ENCODE results near the gene STAC3. TPM values are rescaled to one million over a fixed set of nuclear protein-coding genes. Genes with fewer than 3 reads are reported as not detected.

STAC3 gene
- total RNA-seq, 3 donors from 2014 or later (not counting 1 experiment from before 2014, with no cell fraction given) = 2.4 to 4.1 (median 3.8) TPM

GRCh38 chr12:57194253-57194652, 56.7 kb downstream of the STAC3 start:
- Mint-ChIP-seq H3K4me1 (peaks cover 9 to 13% of the 10 kb centered on the region in 2 donors), H3K36me3 (no peaks in the 10 kb centered on the region), H3K27ac (no peak overlapping the region), H3K4me3 (no peak overlapping the region), H3K27me3 (ENCODE audit: low read depth in 2 of 2) (peaks cover 7 to 15% of the 10 kb centered on the region in 2 donors), H3K9me3 (no peaks in the 10 kb centered on the region)
- DNase-seq (no peak), ATAC-seq (no peak)
- no peak for TF ChIP-seq CTCF (IDR thresholded peaks at IDR 0.05)
- Histone ChIP-seq H3K4me1 (ENCODE audit: control insufficient read depth, insufficient read depth, low read length) (peaks cover 17% of the 10 kb centered on the region), H3K36me3 (ENCODE audit: control insufficient read depth, insufficient read depth, low read length) (no peaks in the 10 kb centered on the region), H3K27ac (ENCODE audit: low read length) (no peak overlapping the region), H3K4me3 (ENCODE audit: low read length) (no peak overlapping the region), H3K9me3 (ENCODE audit: control insufficient read depth, insufficient read depth, low read length) (no peaks in the 10 kb centered on the region), H3K27me3 (ENCODE audit: control insufficient read depth, insufficient read depth, low read length) (no peaks in the 10 kb centered on the region)
- intact Hi-C loops (cut with micrococcal nuclease) = no loop called here
- WGBS (ENCODE audit: insufficient coverage) = 88% methylated on average over 18 of the region's 18 CpGs

GRCh38 chr12:57193706-57194245, 57.2 kb downstream of the STAC3 start:
- Histone ChIP-seq H3K9me3 (ENCODE audit: control insufficient read depth, insufficient read depth, low read length) (no peaks in the 10 kb centered on the region), H3K36me3 (ENCODE audit: control insufficient read depth, insufficient read depth, low read length) (no peaks in the 10 kb centered on the region), H3K4me1 (ENCODE audit: control insufficient read depth, insufficient read depth, low read length) (peaks cover 17% of the 10 kb centered on the region), H3K4me3 (ENCODE audit: low read length) (no peak overlapping the region), H3K27me3 (ENCODE audit: control insufficient read depth, insufficient read depth, low read length) (no peaks in the 10 kb centered on the region), H3K27ac (ENCODE audit: low read length) (no peak overlapping the region)
- no peak for ATAC-seq
- no peak for TF ChIP-seq CTCF (IDR thresholded peaks at IDR 0.05)
- H3K27ac Mint-ChIP-seq = no peak overlapping the region
- H3K9me3 Mint-ChIP-seq = no peaks in the 10 kb centered on the region
- H3K4me3 Mint-ChIP-seq = no peak overlapping the region
- WGBS (ENCODE audit: insufficient coverage) = 91% methylated on average over 19 of the region's 19 CpGs
- H3K4me1 Mint-ChIP-seq = peaks cover 9 to 13% of the 10 kb centered on the region in 2 donors
- H3K36me3 Mint-ChIP-seq = no peaks in the 10 kb centered on the region
- intact Hi-C loops (cut with micrococcal nuclease) = no loop called here
- no peak for DNase-seq
- peaks cover 7 to 15% of the 10 kb centered on the region in 2 donors for H3K27me3 Mint-ChIP-seq (ENCODE audit: low read depth in 2 of 2)

Other genes with a start within 250 kb of the STAC3 start
- gene ZBTB39, start 244.6 kb downstream of the STAC3 start, total RNA-seq = 10 to 100 TPM in 2 of 3 donors, 1 to 10 TPM in 1; 9.5 to 17.6 (median 12.5) TPM
- gene TAC3, start 234.7 kb downstream of the STAC3 start, total RNA-seq = not detected
- gene MYO1A, start 201.1 kb downstream of the STAC3 start, total RNA-seq = 1 to 10 TPM in 1 of 3 donors, not detected in 2; 1.1 TPM
- gene NEMP1, start 172.4 kb downstream of the STAC3 start, total RNA-seq = 10 to 100 TPM; 11.1 to 16.7 (median 12.1) TPM
- gene NAB2, start 162.1 kb downstream of the STAC3 start, total RNA-seq = 1 to 10 TPM; 4.2 to 7.0 (median 5.4) TPM
- gene STAT6, start 139.8 kb downstream of the STAC3 start, total RNA-seq = 100 to 1,000 TPM; 277 to 340 (median 319) TPM
- 10 to 100 TPM in 1 of 3 donors, 1 to 10 TPM in 2; 6.7 to 13.1 (median 9.5) TPM for gene LRP1, start 122.7 kb downstream of the STAC3 start, total RNA-seq
- not detected for gene LRP1-AS, start 103.6 kb downstream of the STAC3 start, total RNA-seq
- gene NXPH4, start 34.4 kb downstream of the STAC3 start, total RNA-seq = under 1 TPM in 1 of 3 donors, not detected in 2; 0.82 TPM
- gene SHMT2, start 21.5 kb downstream of the STAC3 start, total RNA-seq = 10 to 100 TPM; 28.6 to 39.3 (median 34.9) TPM
- gene R3HDM2, start 179.9 kb upstream of the STAC3 start, total RNA-seq = 100 to 1,000 TPM; 110 to 124 (median 123) TPM
- under 1 TPM; 0.18 to 0.35 (median 0.31) TPM for gene INHBC, start 183.6 kb upstream of the STAC3 start, total RNA-seq
- not detected for gene INHBE, start 204.1 kb upstream of the STAC3 start, total RNA-seq
- gene GLI1, start 208.6 kb upstream of the STAC3 start, total RNA-seq = 1 to 10 TPM in 1 of 3 donors, under 1 TPM in 2; 0.50 to 1.4 (median 0.99) TPM
- 1,000 to 10,000 TPM in 2 of 3 donors, 100 to 1,000 TPM in 1; 558 to 1,091 (median 1,015) TPM for gene ARHGAP9, start 228.7 kb upstream of the STAC3 start, total RNA-seq
- 100 to 1,000 TPM; 200 to 237 (median 218) TPM for gene MARS1, start 236.9 kb upstream of the STAC3 start, total RNA-seq

Data from natural killer cell (primary cell).